ENCODE measurements around the gene AKAP13. TPM values are rescaled to one million over a fixed set of nuclear protein-coding genes. Genes with fewer than 3 reads are reported as not detected.

Gene AKAP13
- total and polyA plus RNA-seq, 2 donors (not counting 1 experiment from before 2014, with no cell fraction given): 73.8 to 358 TPM

DNA sequence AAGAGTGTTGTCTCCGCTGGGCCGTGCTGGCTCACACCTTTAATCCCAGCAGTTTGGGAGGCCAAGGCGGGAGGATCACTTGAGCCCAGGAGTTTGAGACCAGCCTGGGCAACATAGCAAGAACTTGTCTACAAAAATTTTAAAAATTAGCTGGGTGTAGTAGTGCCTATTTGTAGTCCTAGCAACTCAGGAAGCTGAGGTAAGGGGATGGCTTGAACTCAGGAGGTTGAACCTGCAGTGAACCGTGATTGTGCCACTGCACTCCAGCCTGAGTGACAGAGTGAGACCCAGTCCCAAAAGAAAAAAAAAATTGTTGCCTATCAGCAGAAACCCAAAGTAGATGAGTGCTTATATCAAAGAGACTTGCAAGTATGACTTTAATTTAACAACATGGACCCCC, 12.7 kb upstream of the AKAP13 start:
- Histone ChIP-seq H3K4me1 (ENCODE audit: control insufficient read depth in 2 of 2, insufficient read depth in 2 of 2, low read length in 2 of 2) (peaks cover 13 to 15% of the 10 kb centered on the region in 2 donors), H3K9ac (ENCODE audit: low read length) (no peak overlapping the region), H4K20me1 (ENCODE audit: control insufficient read depth, insufficient read depth, low read length, poor library complexity, severe bottlenecking) (no peaks in the 10 kb centered on the region), H3K79me2 (ENCODE audit: control insufficient read depth, insufficient read depth, low read length) (no peaks in the 10 kb centered on the region), H3K4me2 (replicated peaks; ENCODE audit: low read depth, low read length, poor library complexity, severe bottlenecking) (peak overlapping the region; percentile 25), H3K4me3 (ENCODE audit: control extremely low read depth in 1 of 5, extremely low read depth in 1 of 5, insufficient read depth in 1 of 5, low read depth in 2 of 5, low read length in 4 of 5) (no peak overlapping the region), H3K27me3 (replicated peaks in 1 of 4; ENCODE audit: control extremely low read depth in 1 of 4, control insufficient read depth in 3 of 4, insufficient read depth in 4 of 4, low read length in 3 of 4) (no peaks in the 10 kb centered on the region), H3K27ac (ENCODE audit: low read length in 2 of 2) (no peak overlapping the region), H3K36me3 (replicated peaks in 1 of 2; ENCODE audit: control extremely low read depth in 1 of 2, control insufficient read depth in 1 of 2, extremely low read depth in 1 of 2, insufficient read depth in 2 of 2, low read length in 1 of 2) (no peaks in the 10 kb centered on the region), H2AFZ (ENCODE audit: insufficient read depth, low read depth, low read length, poor library complexity, severe bottlenecking) (no peak overlapping the region), H3K9me3 (ENCODE audit: control extremely low read depth in 1 of 3, control insufficient read depth in 2 of 3, insufficient read depth in 1 of 3, low read length in 2 of 3) (peaks cover 0 to 3% (median 0%) of the 10 kb centered on the region in 3 donors)
- H3K4me1 Mint-ChIP-seq: peaks cover 16% of the 10 kb centered on the region
- no peaks in the 10 kb centered on the region for H3K27me3 Mint-ChIP-seq
- peak; percentile 33 for ATAC-seq (ENCODE audit: low read depth)
- POLR2A ChIA-PET: interaction anchor here (2.5 kb wide), 1 partner anchor 13 kb away, joined by 9 read pairs; the partner anchor contains the start of gene AKAP13
- H3K27ac Mint-ChIP-seq: no peak overlapping the region
- no peak for DNase-seq
- WGBS (ENCODE audit: insufficient coverage): 33% methylated on average over 1 of the region's 4 CpGs
- CTCF ChIA-PET: interaction anchor here (0.7 to 2.5 kb wide), 3 partner anchors 45 to 175 kb away, joined by 3 to 8 read pairs (median 4); no protein-coding TSS in a partner anchor
- no peak for TF ChIP-seq EZH2 (IDR thresholded peaks at IDR 0.05; ENCODE audit: borderline replicate concordance, insufficient read depth, low read depth, low read length, poor library complexity, severe bottlenecking)
- TF ChIP-seq, protein P1, sequence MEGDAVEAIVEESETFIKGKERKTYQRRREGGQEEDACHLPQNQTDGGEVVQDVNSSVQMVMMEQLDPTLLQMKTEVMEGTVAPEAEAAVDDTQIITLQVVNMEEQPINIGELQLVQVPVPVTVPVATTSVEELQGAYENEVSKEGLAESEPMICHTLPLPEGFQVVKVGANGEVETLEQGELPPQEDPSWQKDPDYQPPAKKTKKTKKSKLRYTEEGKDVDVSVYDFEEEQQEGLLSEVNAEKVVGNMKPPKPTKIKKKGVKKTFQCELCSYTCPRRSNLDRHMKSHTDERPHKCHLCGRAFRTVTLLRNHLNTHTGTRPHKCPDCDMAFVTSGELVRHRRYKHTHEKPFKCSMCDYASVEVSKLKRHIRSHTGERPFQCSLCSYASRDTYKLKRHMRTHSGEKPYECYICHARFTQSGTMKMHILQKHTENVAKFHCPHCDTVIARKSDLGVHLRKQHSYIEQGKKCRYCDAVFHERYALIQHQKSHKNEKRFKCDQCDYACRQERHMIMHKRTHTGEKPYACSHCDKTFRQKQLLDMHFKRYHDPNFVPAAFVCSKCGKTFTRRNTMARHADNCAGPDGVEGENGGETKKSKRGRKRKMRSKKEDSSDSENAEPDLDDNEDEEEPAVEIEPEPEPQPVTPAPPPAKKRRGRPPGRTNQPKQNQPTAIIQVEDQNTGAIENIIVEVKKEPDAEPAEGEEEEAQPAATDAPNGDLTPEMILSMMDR (IDR thresholded peaks at IDR 0.05): no peak
- intact Hi-C loops (cut with micrococcal nuclease): no loop called here
- H3K9me3 Mint-ChIP-seq (ENCODE audit: insufficient read depth): no peaks in the 10 kb centered on the region
- no peak overlapping the region for H3K4me3 Mint-ChIP-seq

DNA sequence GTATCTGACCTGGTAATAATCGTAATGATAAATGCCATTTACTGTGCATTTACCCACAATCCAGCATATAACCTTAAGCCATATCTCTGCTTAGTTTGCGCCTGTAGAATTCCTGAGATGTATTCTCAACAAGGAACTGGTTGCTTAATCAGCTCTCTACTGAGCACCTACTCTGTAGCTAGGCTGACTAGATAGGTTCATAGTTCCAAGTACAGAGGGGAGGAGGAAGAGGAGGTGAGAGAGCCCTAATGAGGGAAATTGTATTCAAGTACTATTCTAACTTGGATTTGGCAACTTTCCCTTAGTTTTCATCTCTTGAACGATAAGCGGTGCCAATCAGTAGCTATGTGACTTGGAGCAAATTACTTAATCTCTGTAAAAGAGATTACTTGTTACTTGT, 5.6 kb upstream of the AKAP13 start:
- CTCF ChIA-PET: interaction anchor here (1.2 to 1.3 kb wide), 2 partner anchors 8 to 29 kb away, joined by 3 read pairs; no protein-coding TSS in a partner anchor
- H3K36me3 ChIP-seq (replicated peaks in 1 of 2; ENCODE audit: control extremely low read depth in 1 of 2, control insufficient read depth in 1 of 2, extremely low read depth in 1 of 2, insufficient read depth in 2 of 2, low read length in 1 of 2): no peaks in the 10 kb centered on the region
- Mint-ChIP-seq H3K4me3 (no peak overlapping the region), H3K27me3 (peaks cover 8% of the 10 kb centered on the region), H3K9me3 (ENCODE audit: insufficient read depth) (no peaks in the 10 kb centered on the region), H3K4me1 (peaks cover 9% of the 10 kb centered on the region), H3K27ac (peak overlapping the region; percentile 1)
- H3K4me3 ChIP-seq (ENCODE audit: control extremely low read depth in 1 of 5, extremely low read depth in 1 of 5, insufficient read depth in 1 of 5, low read depth in 2 of 5, low read length in 4 of 5): no peak overlapping the region
- H3K27ac ChIP-seq (ENCODE audit: low read length in 2 of 2): no peak overlapping the region
- whole genome bisulfite sequencing (ENCODE audit: insufficient coverage): 100% methylated on average over 2 of the region's 4 CpGs
- TF ChIP-seq EZH2 (IDR thresholded peaks at IDR 0.05; ENCODE audit: borderline replicate concordance, insufficient read depth, low read depth, low read length, poor library complexity, severe bottlenecking): no peak
- TF ChIP-seq, protein P1 (IDR thresholded peaks at IDR 0.05): no peak
- no peaks in the 10 kb centered on the region for H4K20me1 ChIP-seq (ENCODE audit: control insufficient read depth, insufficient read depth, low read length, poor library complexity, severe bottlenecking)
- peaks cover 0 to 4% (median 0%) of the 10 kb centered on the region in 4 experiments for H3K27me3 ChIP-seq (replicated peaks in 1 of 4; ENCODE audit: control extremely low read depth in 1 of 4, control insufficient read depth in 3 of 4, insufficient read depth in 4 of 4, low read length in 3 of 4)
- DNase-seq (no peak), ATAC-seq (ENCODE audit: low read depth) (no peak)
- peaks cover 7 to 8% of the 10 kb centered on the region in 2 donors for H3K4me1 ChIP-seq (ENCODE audit: control insufficient read depth in 2 of 2, insufficient read depth in 2 of 2, low read length in 2 of 2)
- H3K9ac ChIP-seq (ENCODE audit: low read length): no peak overlapping the region
- no peak overlapping the region for H2AFZ ChIP-seq (ENCODE audit: insufficient read depth, low read depth, low read length, poor library complexity, severe bottlenecking)
- intact Hi-C loops (cut with micrococcal nuclease): no loop called here
- POLR2A ChIA-PET: no interaction called here
- no peak overlapping the region for H3K4me2 ChIP-seq (replicated peaks; ENCODE audit: low read depth, low read length, poor library complexity, severe bottlenecking)
- no peaks in the 10 kb centered on the region for H3K79me2 ChIP-seq (ENCODE audit: control insufficient read depth, insufficient read depth, low read length)
- no peaks in the 10 kb centered on the region for H3K9me3 ChIP-seq (ENCODE audit: control extremely low read depth in 1 of 3, control insufficient read depth in 2 of 3, insufficient read depth in 1 of 3, low read length in 2 of 3)

Measured in B cell (primary cell).